Measurements from ENCODE around the gene ADPRH. TPM values are rescaled to one million over a fixed set of nuclear protein-coding genes. Genes with fewer than 3 reads are reported as not detected.
"Not testable (repeated sequence)": the region's sequence is repeated elsewhere in the genome, so short reads cannot be mapped to it uniquely, and the experiment has no call there.

ADPRH gene
- 6.3 and 8.3 TPM in 2 replicates for total RNA-seq

DNA sequence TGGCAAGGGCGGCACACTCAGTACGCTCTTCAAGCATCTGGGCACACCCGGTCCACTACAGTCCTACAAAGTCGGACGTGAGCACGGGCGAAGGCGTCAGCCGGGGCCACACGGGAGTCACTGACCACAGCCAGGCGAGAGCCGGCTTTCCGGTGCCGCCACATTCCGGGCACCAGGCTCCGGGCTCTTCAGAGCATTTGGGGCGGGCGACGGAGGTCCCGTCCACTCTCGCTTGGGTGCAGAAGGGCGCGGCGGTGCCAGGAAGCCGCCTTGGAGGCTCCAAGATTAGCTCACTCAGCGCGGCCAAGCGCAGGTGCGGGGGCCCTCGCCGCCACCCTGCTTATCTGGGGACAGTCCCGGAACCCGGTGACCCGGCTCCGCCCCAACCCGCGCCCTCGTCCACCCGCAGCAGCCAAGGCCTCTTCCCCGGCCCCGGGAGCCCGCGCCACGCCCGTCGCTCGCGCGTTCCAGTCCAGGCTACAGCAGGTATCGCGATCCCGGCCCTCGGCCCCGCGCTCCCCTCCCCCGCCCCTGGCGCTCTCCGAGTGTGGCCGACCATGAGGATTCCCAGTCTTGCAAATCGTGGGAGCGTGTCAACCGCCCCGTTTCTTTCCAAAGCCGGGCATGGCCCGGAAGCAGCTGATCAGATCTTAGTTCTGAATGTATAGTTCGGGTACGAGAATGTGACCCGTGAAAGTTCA, at the start of gene ADPRH:
ADPRH (plus strand) TSS at position 127 of the 701 bp plus-strand sequence. CDS start 2,678 bp downstream, outside the sequence.
- DNase-seq (ENCODE audit: low read depth, low spot score) = no peak

DNA sequence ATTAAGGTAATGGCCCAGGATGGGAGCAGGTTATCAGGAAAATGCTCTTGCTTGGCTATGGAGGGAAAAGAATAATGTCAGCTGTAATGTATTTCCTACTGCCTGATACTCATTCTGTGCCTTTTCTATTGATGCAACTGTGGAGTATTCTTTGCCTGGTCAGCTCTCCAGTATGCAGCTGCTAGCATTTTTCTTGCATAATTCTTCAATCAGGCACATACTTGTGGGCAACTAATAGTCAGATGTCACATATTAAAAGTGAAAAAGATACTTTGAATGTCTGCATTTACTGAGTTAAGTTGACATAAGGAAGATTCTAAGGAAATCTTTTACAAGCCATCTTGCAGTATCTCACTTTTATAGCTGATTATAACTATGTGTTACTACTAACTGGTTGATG, 49.4 kb upstream of the ADPRH start:
- no peak for DNase-seq (ENCODE audit: low read depth, low spot score)

DNA sequence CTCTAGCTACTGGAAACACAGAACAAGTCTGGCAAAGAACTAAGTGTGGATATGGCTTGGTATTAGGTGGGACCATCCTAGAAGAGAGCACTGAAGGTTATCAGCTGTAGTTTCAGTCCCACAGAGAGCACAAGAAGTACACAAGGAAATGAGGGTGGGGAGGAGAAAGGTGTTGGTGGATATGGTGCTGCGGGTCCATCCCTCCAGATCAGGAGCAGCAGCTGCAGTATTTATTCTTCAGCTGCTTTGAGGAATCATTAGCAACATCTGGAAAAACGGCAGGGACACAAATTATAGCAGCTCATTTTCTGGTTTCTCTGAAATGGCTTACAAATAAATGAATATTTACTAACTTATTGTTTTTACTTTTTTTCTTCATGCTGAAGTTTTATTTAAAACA, 48.8 kb upstream of the ADPRH start:
- no peak for DNase-seq (ENCODE audit: low read depth, low spot score)

DNA sequence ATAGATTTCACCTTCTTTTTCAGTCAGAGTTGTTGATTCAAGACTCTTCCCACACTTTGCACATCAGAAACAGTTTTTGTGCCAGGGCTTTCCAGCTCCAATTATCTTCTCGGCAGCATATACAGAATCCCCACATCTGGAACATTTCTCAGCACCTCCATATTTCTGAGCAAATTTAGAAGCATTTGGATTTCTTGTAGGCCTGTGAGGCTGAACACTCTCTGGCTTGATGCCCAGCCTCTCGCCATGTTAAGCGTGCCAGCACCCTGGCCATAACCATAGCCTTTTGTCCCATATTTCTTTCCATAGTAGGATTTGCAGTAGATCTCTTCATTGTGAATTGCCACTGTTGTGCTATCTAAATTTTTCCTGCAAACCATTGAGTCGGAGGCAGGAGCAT, 48.1 kb upstream of the ADPRH start:
- DNase-seq (ENCODE audit: low read depth, low spot score) = no peak

DNA sequence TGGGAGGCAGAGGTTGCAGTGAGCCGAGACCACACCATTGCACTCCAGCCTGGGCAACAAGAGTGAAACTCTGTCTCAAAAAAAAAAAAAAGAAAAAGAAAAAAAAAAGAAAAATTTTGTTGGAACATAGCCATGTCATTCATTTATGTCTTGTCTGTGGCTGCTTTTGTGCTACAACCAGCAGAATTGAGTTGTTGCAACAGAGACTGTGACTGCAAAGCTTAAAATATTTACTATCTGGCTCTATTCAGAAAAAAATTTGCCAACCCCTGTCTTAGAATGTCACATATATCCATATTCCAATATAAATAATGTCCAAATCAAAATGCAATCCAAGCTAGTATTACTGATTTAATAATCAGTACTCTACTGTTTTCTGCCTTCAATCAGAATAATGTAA, 45.0 kb upstream of the ADPRH start:
- DNase-seq (ENCODE audit: low read depth, low spot score) = no peak

DNA sequence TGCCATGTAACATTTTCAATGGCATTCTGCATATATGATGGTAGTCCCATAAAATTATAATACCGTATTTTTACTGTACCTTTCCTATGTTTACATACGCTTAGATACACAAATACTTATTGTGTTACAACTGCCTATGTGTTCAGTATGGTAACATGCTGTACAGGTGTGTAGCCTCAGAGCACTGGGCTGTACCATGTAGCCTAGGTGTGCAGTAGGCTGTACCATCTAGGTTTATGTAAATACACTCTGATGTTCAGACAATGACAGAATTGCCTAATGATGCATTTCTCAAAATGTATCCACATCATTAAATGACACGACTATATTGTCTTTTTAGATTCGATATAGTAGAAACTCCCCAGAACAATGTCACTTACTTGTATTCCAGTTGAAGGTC, 42.5 kb upstream of the ADPRH start:
- DNase-seq (ENCODE audit: low read depth, low spot score) = no peak

DNA sequence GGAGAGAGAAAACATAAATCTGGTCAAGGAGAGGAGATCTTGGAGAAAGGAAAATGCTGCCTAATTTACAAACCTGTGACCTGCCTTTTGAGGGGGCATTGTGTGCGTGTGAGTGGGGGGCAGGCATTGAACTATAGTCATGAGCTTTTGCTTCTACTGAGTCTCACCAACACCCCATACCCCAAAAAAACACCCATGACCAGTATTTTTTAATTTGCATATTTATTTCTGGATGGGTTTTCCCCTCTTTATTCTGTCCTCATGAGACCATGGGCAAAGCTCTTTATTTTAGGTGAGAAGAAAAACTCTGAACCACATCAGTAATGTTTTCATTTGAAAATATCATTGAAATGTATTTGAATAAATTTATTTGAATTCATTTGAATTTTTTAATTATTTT, 40.5 kb upstream of the ADPRH start:
- no peak for DNase-seq (ENCODE audit: low read depth, low spot score)

DNA sequence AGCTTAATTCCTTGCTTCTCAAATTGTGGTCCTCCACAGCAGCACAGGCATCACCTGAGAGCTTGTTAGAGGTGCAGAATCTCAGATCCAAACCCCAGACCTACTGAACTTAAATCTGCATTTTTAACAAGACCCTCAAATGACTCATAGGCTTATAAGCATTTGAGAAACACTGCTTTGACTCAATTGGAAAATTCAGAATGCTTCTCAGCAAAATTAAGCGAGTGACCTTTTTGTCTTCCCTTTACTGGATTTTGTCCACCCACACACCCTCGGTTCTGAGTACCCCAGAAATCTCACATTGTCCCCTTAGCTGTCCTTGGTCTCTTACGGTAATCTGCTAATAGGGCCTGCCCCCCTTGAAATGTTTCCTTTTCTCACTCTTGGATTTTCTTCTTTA, 37.7 kb upstream of the ADPRH start:
- no peak for DNase-seq (ENCODE audit: low read depth, low spot score)

DNA sequence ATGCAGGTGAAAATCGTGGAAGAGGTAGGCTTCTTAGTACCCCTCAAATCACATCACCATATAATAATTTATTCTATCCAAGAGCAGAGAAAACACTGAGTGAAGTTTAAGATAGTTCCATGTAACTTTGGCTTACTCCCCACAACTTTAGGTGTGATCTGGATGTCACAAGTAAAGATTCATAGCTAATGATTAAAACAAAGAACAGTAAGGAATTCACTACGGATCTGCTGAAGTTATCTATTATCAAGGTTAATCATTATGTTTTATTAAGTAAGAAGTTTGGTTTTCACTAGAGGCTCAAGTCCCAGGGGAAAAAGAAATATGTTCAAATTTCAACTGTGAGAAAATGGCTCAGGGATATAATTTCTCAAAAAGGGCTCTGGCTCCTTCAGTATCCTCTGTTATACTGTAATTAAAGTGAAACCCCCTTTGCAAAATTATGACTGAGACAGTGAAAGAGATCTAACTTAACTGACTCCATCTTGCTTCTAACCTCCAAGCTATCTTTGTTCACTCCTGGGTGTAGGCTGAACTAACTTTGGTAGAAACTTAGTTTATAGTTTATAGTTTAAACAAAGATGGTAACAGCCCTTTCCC, 37.0 kb upstream of the ADPRH start:
- DNase-seq (ENCODE audit: low read depth, low spot score) = no peak

DNA sequence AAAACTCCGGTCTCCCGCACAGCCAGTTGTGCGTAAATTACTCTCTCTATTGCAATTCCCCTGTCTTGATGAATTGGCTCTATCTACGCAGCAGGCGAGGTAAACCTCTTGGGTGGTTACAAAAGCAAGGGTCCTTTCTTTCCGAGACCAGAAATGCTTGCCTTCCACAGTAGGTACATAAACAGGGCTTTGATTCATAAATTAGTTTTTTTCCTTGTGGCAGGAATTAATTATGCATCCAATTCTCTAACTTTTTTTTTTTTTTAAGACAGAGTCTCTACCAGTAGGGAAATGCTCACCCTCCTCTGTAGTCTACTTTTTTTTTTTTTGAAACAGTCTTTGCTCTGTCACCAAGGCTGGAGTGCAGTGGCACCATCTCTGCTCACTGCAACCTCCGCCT, 36.1 kb upstream of the ADPRH start:
- DNase-seq (ENCODE audit: low read depth, low spot score) = no peak

DNA sequence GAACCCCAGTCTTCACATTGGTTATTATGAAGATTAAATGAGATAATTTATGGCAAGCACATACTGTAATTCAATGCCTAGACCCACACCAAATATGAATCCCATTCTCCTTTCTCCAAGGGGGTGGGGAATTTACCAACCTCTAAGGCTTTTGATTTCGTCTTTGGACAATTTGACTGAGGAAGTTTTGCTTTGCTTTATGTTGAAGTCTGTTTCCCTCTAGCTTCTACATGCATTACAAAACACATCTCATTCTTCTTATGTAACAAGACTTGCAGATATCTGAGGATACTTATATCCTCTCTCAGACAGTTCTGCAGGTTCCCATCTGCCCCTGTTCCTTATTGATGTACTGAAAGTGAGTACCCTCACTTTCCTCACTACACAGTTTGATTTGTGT, 32.1 kb upstream of the ADPRH start:
- DNase-seq (ENCODE audit: low read depth, low spot score) = no peak

DNA sequence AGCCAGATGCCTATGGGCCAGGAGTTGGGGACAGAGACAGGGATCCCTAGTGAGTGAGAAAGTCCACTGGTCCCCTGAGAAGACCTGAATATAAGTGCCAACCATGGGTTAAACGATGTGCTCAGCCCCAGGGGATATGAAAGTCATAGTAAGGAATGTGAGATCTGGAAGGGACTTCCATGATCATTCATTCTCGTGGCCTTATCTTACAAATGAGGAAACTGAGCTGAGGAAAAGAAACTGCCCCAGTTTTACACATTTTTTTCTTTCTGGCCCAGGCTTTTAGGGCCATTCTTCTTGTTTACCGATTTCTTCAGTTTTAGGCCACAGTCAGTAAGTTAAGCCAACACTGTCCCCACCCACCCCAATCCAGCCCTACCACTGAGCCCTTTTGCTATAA, 31.0 kb upstream of the ADPRH start:
- no peak for DNase-seq (ENCODE audit: low read depth, low spot score)

DNA sequence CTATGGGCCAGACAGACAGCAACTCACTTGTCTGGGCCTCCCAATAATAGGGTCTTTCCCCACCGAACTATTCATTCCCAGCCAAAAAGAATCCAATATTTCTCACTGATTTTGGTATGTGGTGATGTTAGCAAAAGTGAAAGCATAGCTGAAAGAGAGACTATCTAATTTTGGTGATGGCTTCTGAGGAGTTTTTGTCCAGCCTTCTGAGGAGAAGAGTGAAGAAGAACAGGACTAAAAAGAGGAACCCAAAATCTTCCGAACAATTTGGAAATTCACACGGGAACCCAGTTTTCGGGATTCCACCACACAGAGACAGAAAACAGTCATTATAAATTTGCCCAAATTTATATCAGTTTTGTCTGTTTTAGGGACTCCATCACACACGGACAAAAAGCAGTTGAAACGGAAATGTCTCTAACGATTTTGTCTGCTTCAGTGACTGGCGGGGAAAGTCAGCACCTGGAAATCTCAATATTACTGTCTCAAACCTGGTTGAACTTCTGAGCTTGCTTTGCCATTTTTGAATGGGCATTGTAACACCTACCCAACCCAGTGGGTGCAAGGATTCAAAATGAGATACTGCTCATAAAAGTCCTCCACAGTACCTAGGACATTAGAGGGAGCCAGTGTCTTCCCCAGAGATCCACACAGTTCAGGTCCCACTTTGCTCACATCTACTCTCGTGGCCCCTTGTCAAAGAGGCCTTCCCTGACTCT, 28.9 kb upstream of the ADPRH start:
- no peak for DNase-seq (ENCODE audit: low read depth, low spot score)

DNA sequence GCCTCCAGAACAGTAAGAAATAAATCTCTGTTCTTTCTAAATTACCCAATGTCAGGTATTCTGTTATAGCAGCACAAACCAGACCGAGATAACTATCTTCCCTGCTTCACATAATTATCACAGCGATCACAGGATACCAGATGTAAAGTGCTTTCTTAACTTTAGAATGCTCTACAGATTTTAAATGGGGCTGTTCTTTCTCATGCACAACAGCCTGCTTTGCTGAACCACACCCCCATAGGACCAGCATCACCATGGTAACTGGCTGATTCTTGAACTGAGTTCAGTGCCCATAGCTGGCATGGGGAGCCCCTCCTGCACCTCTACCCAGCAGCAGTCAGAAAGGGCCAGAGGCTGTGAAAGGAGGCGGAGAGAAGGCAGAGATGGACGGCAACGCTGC, 27.7 kb upstream of the ADPRH start:
- no peak for DNase-seq (ENCODE audit: low read depth, low spot score)

DNA sequence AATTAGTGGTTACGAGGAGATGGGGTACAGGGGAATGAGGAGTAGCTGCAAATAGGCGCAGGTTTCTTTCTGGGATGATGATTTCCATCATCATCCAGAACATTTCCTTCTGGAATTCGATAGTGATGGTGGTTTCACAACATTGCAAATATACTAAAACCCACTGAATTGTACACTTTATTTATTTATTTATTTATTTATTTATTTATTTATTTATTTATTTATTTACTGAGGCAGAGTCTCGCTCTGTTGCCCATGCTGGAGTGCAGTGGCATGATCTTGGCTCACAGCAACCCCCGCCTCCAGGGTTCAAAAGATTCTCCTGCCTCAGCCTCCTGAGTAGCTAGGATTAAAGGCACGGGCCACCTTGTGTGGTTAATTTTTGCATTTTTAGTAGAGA, 26.4 kb upstream of the ADPRH start:
- DNase-seq (ENCODE audit: low read depth, low spot score) = not testable (repeated sequence)

DNA sequence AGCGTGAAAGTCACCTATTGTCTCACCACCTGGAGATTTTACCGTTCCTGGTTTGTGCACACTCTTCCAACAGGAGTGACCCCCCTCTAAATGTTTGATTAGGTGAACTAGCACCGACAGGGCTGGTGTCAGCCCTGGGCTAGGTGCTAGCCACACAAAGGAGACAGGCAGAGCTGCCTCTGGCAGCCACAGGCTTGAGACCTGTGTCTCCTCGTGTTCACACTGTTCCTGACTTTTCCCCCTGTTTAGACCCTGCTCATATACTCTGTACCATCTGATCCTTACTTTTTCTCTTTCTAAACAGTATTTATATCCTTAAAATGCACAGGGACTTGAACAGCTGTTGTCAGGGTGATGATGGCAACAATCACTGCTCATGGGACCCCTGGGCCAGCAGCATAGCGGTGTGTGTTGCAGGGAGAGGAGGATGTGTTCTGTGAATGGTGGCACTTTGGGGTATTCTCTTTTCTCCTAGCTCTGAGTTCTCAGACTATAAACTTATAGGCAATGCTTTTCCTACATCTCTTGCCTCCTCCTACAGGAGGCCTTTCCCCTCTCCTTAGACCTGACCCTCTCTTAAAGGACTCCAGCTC, 25.4 kb upstream of the ADPRH start:
- DNase-seq (ENCODE audit: low read depth, low spot score) = no peak

DNA sequence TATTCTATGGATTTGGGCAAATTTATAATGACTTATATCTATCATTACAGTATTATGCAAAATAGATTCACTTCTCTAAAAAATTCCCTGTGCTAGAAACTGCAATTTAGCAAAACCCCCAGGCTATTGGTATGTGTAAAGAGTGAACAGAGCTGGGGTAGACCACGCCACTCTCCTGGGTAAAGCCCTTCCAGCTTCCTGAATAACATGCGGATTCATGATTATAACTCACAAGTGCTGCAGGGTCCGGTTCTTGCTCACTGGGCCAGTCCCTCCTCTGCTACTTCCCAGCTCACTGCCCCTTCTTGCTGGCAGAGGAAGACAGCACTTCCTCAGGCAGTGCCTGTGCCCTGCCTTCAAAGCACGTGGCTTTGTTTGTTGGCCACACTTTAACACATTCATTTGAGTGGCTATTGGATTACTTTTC, 24.0 kb upstream of the ADPRH start:
- DNase-seq (ENCODE audit: low read depth, low spot score) = no peak

DNA sequence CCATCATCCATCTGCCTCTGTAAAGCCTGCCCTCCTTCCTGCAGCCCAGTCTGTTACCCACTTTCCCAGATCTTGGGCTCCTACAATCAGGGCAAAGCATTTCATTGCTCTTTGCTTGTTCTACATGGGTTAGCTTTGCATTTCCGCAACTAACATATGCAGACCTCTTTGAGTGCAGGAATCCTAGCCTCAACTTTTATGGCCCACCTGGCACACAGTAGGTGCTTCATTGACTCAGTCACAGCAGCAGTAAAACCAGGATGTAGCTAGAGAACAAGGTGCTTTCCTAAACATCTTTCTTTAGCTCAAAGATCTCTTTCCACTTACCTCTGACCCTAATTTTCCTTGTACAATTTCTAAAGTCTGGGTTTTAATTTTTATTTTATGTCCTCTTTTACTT, 23.4 kb upstream of the ADPRH start:
- no peak for DNase-seq (ENCODE audit: low read depth, low spot score)

DNA sequence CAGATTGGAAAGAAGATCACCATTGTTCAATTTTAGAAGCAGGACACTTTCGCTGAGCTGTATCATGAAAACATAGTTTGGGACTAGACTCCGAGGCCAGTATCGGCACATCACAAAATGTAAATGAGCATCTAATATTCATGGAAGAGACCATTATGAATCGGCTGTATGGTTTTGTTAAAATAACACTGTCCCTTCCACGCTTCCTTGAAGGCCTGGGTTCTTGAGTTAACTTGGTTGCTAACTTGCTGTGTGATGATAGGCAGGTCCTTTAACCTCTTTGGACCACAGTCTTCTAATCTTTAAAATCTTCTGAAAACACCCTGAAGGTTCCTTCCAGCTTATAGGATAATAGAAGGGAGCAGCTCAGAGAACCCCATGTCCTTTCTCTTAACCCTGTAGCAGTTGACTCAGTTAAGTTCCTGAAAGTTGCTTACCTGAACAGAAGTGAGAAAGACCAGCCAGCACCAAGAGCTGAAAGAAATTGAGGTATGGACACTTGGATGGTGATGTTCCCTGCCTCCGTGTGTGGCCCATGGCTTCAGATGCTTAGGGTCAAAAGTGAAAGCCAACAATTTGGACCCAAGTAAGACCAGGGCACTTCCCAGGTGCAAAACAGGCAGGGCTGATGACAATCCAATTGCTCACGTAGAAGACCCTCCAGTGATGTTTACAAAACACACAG, 22.0 kb upstream of the ADPRH start:
- no peak for DNase-seq (ENCODE audit: low read depth, low spot score)

DNA sequence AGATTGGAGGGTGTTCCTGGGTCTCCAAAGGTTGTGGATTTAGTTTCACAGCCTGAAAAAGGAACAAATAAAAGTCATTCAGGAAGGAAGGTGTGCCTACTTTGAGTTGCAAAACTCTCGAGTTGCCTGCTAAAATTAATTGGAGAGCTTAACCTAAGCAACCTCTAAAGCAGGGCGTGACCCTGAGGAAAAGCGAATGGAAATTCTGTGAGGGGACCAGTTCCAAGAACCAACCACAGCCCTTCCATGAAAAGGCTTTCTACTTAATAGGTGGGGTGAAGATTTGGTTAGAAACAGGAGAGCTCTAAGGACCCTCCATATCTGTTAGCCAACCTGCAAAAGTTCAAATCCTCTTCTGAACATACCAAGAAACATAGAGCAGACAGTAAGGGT, 21.4 kb upstream of the ADPRH start:
- no peak for DNase-seq (ENCODE audit: low read depth, low spot score)

DNA sequence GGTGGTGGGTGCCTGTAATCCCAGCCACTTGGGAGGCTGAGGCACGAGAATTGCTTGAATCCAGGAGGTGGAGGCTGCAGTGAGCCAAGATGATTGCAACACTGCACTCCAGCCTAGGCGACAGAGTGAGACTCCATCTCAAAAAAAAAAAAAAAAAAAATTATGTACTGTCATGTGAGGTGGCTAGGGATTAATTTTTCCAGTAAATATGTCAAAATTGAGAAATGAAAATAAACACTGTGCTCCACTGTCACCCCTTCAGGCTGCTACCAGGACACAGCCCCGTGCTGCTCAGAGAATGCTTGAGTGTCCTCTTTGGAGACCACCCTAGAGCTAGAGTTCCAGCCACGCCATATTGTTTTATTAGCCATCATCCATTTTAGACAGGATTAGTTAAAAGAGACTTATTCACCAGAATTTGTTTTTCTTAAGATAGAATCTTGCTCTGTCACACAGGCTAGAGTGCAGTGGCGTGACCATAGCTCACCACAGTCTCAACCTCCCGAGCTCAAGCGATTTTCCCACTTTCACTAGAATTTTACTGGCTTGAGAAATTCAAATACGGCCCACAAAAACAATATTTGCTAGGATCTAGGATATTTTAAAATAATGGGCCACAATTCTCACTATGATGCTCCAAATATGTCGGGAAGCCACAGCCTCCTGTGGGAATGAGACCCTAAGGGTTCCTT, 20.5 kb upstream of the ADPRH start:
- no peak for DNase-seq (ENCODE audit: low read depth, low spot score)

All from pulmonary artery endothelial cell (primary cell).